IPS-18c (cell line): Measurements from ENCODE around the gene USP43.

Experiments
- H3K4me3 ChIP-seq: 2 replicates; pipeline ENCODE4 v1.7.0; 2013; ENCODE audit warnings: low read depth, mild to moderate bottlenecking, low read length, moderate library complexity; ENCODE audit not compliant: insufficient read depth
- H3K9me3 ChIP-seq: one replicate; pipeline ENCODE4 v1.6.1; 2013; ENCODE audit warnings: mild to moderate bottlenecking, low read length, moderate library complexity; ENCODE audit not compliant: control insufficient read depth, insufficient read depth

USP43 gene

DNA sequence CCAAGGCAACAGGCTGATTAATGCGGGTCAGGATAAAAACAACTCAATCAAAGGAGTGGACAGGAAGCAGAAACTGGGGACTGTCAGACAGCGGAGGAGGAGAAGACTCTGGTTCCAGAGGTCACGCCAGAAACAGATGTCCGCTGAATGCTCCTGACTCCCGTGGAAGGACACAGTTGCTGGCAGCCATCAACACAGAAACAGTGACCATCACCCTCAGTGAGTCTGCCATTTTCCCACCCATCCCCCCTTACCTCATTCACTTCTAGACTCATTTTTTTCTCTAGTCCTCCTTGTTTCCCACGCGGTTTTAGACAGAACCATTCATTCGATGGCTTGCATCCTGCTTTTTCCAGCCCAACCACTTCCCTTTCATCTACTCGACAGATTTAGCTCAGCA lies 105.2 kb downstream of the USP43 start:
- Histone ChIP-seq H3K4me3 (no peak overlapping the region), H3K9me3 (no peaks in the 10 kb centered on the region)

DNA sequence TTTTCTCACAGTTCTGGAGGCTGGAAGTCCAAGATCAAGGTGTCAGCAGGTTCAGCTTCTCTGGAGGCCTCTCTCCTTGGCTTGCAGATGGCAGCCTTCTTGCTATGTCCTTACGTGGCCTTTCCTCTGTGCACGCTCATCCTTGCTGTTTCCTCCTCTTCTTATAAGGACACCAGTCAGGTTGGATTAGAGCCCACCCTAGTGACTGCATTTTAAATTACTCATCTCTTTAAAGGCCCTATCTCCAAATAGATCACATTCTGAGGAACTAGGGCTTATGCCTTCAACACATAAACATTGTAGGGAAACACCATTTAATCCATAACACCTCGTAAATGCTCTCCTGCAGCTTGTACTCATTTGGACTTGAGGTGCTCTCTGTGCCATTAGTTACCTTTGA lies 109.8 kb downstream of the USP43 start:
- no peaks in the 10 kb centered on the region for H3K9me3 ChIP-seq
- no peak overlapping the region for H3K4me3 ChIP-seq

DNA sequence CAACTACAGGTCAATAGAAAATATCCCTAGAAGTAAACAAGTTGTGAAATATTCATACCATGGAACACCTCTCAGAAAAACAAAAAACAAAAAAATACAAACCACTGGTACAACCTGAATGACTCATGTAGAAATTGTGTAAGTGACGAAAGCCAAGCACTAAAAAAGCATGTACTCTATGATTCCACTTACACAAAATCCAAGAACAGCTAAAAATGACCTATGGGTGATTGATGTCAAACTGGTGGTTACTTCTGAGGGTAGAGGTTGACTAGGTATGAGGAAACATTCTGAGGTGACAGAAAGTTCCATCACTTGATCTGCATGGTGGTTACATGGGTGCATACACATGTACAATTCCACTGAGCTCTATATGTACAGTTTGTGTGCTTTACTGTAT lies 114.9 kb downstream of the USP43 start:
- no peak overlapping the region for H3K4me3 ChIP-seq
- no peaks in the 10 kb centered on the region for H3K9me3 ChIP-seq

DNA sequence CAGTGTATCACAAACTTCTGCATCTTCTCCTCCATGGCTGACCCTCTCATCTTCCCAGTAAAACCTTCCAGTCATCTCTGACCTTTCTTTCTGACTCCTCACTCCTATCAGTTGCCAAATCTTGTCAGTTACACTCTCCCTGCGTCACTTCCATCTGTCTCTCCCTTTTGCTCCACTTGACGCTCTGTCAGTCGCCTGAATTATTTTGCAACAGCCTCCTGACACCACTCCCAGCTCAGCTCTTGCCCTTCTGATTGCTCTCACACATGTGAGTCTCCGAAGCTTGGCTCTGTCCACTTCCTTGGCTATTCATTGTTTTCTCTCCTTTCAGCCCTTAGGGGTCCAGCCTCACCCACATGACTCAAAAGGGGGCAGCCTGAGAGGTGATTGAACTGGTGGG lies 118.3 kb downstream of the USP43 start:
- no peak overlapping the region for H3K4me3 ChIP-seq
- H3K9me3 ChIP-seq: no peaks in the 10 kb centered on the region

DNA sequence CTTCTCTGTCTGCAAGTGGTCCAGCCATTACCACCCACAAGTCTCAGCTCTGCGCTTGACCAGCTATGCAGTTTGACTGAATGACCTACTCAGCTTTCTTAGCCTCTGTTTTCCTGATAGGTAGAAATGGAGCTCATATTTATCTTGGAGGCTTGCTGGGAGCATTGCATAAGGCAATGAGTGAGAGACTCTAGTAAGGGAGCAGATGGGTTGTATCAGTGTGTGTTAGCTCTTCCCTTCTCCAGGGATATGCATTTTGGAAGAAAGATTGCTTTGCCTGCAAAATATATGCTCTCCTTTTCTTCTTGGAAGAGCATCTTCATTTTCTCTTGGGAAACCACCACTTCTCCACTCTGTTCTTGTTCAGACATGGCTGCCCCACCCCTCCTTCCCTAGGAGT lies 120.0 kb downstream of the USP43 start:
- H3K4me3 ChIP-seq: no peak overlapping the region
- no peaks in the 10 kb centered on the region for H3K9me3 ChIP-seq

DNA sequence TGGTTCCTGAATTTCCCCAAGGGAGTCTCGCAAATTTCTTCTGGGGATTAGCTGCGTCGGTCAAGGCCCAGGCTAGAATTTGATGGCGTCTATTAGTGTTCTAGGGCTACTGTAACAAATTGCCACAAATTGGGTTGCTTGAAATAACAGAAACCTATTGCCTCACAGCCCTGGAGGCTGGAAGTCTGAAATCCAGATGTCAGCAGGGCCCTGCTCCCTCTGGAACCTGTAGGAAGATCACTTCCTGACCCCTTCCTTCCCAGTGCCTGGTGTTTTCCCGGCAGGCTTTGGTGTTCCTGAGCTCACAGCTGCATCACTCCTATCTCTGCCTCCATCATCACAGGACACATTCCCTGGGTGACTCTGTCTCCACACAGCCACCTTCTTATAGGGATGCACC lies 121.7 kb downstream of the USP43 start:
- no peaks in the 10 kb centered on the region for H3K9me3 ChIP-seq

DNA sequence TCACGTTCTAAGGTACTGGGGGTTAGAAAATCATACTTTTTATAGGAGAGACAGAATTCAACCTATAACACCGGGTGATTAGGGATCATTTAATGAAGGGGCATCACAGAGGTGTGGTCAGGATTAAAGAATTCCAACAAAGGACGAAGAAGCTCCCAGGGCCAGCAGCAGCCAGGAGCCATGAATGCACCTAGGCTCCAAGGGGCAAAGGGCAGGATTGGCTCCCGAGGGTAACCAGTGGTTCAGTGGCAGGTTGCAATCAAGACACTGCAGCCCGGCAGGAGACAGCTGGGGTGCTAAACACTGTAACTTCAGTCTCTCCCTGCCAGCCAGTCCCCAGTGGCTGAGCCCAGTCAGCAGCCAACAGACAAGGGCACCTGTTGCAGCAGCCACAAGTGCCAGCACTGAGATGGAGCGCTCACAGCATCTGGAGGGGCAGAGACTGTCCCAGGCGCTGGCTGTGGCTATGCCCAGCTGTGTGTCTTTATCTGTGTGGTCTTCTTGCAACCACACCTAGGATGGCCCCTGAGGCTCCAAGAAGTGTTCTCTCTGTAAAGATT lies 122.2 kb downstream of the USP43 start:
- H3K4me3 ChIP-seq: no peak overlapping the region

More for the DNA sequence above, 121.7 kb downstream of the USP43 start:
- no peak overlapping the region for H3K4me3 ChIP-seq

DNA sequence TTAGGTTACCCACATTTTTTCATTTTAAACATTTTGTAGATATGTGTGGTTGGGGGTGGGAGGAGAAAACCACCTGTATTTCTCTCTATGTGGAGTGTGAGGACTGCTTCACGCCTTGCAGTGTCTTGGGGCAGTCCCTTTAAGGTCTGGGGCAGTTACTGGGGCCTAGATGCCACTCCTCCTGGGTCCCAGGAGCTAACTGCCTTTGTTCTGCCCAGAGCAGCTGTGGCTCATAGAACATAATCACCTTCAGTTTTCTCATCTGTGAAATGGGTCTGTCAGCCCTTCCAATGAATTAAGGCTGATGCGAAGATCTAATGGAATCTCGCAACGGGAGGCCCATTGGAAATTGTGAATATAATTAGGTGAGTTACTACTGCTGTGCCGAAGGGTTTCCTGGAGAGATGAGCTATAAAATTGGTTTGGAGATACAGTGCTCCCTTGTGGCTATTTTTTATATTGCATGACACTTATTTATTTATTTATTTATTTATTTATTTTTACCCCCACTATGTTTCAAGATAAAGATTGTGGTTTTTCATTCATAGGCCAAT lies 123.1 kb downstream of the USP43 start:
- H3K9me3 ChIP-seq: no peaks in the 10 kb centered on the region
- no peak overlapping the region for H3K4me3 ChIP-seq

More for the DNA sequence above, 122.2 kb downstream of the USP43 start:
- H3K9me3 ChIP-seq: no peaks in the 10 kb centered on the region

DNA sequence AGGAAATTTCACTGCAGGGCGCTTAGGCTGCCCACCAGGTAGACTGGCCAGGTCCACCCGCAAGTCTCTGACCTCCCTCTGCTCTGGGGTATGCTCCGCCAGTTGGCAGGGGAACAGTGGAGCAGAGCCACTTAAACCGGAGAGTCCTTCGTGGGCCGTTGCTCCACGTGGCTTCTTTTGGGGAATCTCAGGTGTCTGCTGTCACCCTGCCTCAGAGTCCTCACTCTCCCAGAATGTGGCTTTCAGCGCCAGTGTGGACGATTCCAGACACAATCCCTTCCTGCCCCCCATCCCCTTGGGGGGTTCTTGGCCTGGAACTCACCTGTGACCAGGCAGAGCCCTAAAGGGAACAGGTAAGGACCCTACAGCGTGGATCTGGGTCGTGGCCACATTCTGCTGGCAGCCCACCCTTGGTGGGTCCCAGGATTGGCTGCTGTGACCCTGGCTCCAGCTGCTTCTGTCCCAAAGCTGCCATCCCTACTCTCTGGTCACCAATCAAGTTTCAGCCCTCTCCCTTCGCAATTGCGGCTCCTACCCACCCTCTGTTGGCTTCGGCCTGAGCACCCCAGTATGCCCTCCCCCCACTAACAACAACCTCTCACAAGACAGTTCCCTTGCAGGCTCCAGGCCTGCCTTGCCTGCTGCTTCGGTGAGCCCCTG lies 123.8 kb downstream of the USP43 start:
- no peak overlapping the region for H3K4me3 ChIP-seq
- no peaks in the 10 kb centered on the region for H3K9me3 ChIP-seq

DNA sequence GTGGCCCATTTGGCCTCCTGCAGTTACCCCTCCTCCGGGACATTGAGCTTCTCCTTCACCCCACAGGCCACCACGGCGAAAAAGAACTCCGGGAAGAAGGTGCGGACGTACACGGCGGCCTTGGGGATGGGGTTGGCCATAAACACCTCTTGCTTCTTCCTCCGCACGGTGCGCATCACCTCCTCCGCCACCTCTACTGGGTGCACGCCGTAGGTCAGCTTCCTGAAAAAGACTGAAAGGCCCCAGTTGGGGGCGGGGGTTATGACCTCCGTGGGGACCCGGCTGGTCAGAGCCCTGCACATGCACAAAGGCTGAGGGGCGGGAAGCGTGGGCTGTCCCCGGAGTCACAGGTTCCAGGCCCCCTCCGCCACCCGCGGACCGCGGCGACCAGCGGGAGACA lies 126.1 kb downstream of the USP43 start:
- Histone ChIP-seq H3K4me3 (no peak overlapping the region), H3K9me3 (no peaks in the 10 kb centered on the region)

DNA sequence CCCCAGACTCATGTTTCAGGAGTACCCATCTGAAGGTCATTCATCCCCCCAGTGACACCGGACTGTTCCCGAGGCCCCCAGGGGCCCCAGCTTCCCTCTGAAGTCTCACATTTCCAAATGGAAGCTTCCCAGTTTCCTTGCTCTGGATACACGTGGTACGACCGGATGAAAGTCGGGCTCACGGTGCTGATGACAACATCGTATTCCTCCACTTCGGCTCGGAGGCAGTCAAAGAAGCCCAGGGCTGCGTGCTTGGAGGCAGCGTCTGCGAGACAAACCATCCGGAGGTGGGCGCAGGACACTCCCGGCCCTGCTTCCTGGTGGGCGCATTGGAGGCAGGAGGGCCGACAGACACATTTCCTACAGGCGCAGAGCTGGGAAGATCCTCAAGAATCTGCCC lies 127.3 kb downstream of the USP43 start:
- Histone ChIP-seq H3K9me3 (no peaks in the 10 kb centered on the region), H3K4me3 (no peak overlapping the region)

DNA sequence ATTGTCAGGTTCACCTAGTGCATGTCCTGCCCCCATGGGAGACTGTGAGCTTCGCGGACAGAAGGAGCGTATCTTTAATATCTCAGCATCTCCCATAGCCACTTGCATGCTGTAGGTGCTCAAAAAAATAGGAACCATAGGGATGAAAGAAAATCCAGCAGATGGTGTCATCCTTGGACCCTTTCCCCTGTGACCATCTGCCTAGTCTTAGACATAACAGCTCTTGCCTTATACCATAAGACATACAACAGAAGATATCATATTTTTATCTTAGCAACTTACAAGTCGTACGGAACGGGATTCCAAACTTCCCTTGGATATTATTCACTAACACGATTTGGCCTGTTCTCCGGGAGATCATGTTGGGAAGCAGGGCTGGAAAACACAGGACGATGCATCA lies 131.6 kb downstream of the USP43 start:
- Histone ChIP-seq H3K9me3 (no peaks in the 10 kb centered on the region), H3K4me3 (no peak overlapping the region)
